GM23248 (cell line): ENCODE results near the gene SLC6A7.

Experiments used
- EZH2 ChIP-seq: fragments of 200-600 bp; sonication (generic); IDR thresholded peaks from 2 replicates; pipeline ENCODE4 v1.6.1; 2018; ENCODE audit warnings: antibody characterized with exemption, mild to moderate bottlenecking; ENCODE audit not compliant: insufficient read depth, poor library complexity, severe bottlenecking
- EZH2phosphoT487 ChIP-seq: fragments of 200-600 bp; sonication (generic); IDR thresholded peaks from 2 replicates; pipeline ENCODE4 v1.6.1; 2018; ENCODE audit warnings: antibody characterized with exemption, moderate library complexity, mild to moderate bottlenecking, low read depth; ENCODE audit not compliant: insufficient read depth

DNA sequence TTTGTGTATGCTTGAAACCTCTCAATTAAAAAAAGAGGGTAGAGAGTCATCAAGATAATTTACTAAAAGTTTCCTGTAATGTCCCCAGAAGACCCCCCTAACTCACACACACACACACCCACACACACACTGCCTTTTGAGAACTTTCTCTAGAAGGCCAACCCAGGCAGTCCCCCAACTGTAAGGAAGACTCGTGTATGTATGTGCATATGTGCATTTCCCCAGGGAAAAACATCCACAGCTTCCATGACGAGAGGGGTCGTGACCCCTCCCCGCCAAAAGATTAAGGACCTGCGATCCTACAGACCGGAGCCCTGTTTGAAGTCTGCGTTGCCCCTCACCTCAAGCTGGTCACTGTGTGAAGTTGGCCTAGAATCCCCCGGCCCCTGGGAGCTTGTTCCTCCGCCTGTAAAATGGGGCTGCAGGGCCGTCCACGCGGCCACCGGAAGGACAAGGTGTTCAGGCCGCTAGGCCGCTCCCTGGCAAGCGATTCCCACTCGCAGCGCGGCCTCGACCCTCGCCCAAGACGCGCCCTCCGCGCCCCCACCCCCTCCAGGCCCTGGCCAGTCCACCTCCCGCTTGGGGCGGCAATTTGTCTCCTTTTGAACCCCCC, 23.7 kb upstream of the SLC6A7 start:
- TF ChIP-seq EZH2 = no peak
- no peak for TF ChIP-seq EZH2phosphoT487
